Lower leg skin (tissue), 4 donors: ENCODE data around the gene TSPAN15. TPM values are rescaled to one million over a fixed set of nuclear protein-coding genes. Genes with fewer than 3 reads are reported as not detected.

Source experiments
- DNase-seq, 2 donors: peaks; one replicate each; pipeline ENCODE4 v3.0.0-alpha.2; 2019; ENCODE audit warnings: low spot score in 2 of 2
- H3K4me3 ChIP-seq: fragments of 200-600 bp; sonication (generic); 2 replicates; pipeline ENCODE4 v1.5.1; 2017; ENCODE audit warnings: mild to moderate bottlenecking, low read depth; ENCODE audit not compliant: poor library complexity, severe bottlenecking
- POLR2A ChIP-seq, 2 donors: fragments of 450-650 bp; IDR thresholded peaks; one replicate each; pipeline ENCODE4 v1.6.1; 2016 to 2017; ENCODE audit warnings: antibody characterized with exemption in 2 of 2, mild to moderate bottlenecking in 1 of 2, moderate library complexity in 1 of 2
- WGBS, 2 donors: methylation state at CpG; one replicate each; pipeline ENCODE4 v1.1.5; 2018; 5-methylcytosine and 5-hydroxymethylcytosine counted together
- intact Hi-C: fragments of 100-400 bp; cut with DNase I; formaldehyde crosslinking; loops from one replicate; pipeline ENCODE4 v1.15.0; 2023; ENCODE audit warnings: low total_unique reads
- total RNA-seq, 4 donors: library from RNA; depleted of rRNA; stranded (reverse); fragments of >200 nt; gene quantifications; one replicate each; pipeline ENCODE4 v1.1.0, GENCODE V29; 2016
- TF ChIP-seq, protein P1 (sequence below), 3 donors: fragments of 450-650 bp; IDR thresholded peaks; one replicate each; pipeline ENCODE4 v1.5.1; 2016; ENCODE audit warnings: antibody characterized with exemption in 3 of 3, mild to moderate bottlenecking in 3 of 3, moderate library complexity in 2 of 3

TSPAN15 gene
- total RNA-seq, 4 donors from 2014 or later, result 5.9 to 47.7 (median 13.0) TPM

DNA sequence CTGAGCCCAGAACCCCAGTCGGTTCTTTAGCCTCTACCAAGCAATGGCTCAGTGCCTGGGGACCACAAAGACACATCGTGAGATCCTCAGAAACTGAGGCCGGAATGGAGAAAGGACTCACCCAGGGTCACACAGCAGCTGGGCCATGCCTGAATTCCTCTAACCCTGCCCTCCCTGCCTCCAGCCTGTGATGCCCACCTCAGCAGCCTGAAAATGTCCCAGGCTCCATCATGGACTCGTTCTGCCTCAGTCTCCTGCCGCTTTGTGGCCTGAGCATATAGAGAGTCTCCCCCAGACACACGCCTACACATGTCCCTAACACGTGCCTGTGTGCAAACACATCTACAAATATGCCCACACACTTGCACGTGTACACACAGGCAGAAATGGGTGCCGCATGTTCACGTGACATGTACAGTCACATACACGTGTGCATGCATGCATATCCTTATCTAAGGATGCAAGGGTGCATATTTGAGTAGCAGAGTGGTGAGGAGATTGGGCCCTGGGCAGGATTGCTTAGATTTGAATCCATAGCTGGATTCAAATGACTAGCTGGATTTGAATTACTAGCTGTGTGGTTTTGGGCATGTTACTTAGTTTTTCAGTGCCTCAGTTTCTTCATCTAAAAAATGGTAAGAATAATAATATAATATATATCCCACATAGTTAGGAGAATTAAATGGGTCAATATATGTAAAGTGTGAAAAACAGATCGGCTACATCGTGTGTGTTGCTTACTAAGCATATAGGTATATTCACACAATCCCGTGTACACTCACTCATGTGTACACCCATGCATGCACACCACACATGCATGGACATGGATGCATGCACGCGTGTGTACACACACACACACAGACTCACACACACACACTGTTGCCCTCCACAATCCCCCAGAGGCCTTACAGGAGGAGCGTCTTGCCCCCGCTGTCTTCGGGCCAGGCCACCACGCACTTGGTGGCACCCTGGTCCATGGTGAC is 36.9 kb upstream of the TSPAN15 start:
- intact Hi-C loops, result loop anchor here (5.0 kb wide), 1 partner anchor 93 kb away; no protein-coding TSS in a partner anchor
- TF ChIP-seq, protein P1, sequence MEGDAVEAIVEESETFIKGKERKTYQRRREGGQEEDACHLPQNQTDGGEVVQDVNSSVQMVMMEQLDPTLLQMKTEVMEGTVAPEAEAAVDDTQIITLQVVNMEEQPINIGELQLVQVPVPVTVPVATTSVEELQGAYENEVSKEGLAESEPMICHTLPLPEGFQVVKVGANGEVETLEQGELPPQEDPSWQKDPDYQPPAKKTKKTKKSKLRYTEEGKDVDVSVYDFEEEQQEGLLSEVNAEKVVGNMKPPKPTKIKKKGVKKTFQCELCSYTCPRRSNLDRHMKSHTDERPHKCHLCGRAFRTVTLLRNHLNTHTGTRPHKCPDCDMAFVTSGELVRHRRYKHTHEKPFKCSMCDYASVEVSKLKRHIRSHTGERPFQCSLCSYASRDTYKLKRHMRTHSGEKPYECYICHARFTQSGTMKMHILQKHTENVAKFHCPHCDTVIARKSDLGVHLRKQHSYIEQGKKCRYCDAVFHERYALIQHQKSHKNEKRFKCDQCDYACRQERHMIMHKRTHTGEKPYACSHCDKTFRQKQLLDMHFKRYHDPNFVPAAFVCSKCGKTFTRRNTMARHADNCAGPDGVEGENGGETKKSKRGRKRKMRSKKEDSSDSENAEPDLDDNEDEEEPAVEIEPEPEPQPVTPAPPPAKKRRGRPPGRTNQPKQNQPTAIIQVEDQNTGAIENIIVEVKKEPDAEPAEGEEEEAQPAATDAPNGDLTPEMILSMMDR (IDR thresholded peaks at IDR 0.05), result no peak
- TF ChIP-seq POLR2A (IDR thresholded peaks at IDR 0.05), result no peak
- 83 to 88% methylated on average over 20 of the region's 20 CpGs for WGBS, 2 donors
- DNase-seq, result no peak
- no peak overlapping the region for H3K4me3 ChIP-seq

DNA sequence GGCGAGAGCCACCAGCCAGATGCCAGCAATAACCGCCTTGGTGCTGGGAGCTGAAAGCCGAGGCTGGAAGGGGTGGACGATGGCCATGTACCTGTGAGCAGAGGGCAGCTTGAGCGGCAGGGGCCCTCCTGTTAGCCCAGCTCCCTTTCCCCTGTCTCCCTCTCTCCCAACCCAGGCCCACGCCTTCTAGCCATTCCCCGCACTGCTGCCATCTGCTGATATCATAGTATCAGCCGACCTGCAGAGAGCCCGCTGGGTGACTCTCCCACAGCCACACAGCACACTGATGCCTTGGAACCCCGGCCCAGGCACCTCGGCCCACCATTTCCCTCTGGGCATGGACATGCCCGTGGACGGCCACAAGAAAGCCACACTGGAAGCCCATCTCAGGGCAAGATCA is 36.2 kb upstream of the TSPAN15 start:
- TF ChIP-seq POLR2A (IDR thresholded peaks at IDR 0.05), result no peak
- TF ChIP-seq, protein P1 (IDR thresholded peaks at IDR 0.05), result no peak
- DNase-seq, result no peak
- no peak overlapping the region for H3K4me3 ChIP-seq
- WGBS, 2 donors, result 88 to 92% methylated on average over 13 of the region's 13 CpGs
- intact Hi-C loops, result no loop called here

DNA sequence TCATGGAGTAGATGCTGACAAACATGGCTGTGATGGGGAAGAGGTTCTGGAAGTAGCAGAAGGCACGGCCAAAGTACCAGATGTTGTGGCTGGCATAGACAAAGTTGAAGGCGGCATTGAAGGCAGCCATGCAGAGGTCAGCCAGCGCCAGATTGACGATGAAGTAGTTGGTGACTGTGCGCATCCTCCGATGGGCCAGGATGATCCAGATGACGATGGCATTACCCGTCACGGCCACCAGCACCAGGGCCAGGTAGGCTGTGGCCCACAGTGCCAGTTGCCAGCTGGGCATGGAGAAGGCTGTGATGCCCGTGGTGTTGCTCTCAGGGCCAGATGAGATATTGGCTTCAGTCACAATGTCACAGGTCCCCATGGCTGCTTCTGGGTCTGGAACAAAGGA is 35.3 kb upstream of the TSPAN15 start:
- intact Hi-C loops, result no loop called here
- 89 to 95% methylated on average over 10 of the region's 10 CpGs for WGBS, 2 donors
- no peak for DNase-seq
- no peak for TF ChIP-seq POLR2A (IDR thresholded peaks at IDR 0.05)
- TF ChIP-seq, protein P1 (IDR thresholded peaks at IDR 0.05), result no peak
- no peak overlapping the region for H3K4me3 ChIP-seq

DNA sequence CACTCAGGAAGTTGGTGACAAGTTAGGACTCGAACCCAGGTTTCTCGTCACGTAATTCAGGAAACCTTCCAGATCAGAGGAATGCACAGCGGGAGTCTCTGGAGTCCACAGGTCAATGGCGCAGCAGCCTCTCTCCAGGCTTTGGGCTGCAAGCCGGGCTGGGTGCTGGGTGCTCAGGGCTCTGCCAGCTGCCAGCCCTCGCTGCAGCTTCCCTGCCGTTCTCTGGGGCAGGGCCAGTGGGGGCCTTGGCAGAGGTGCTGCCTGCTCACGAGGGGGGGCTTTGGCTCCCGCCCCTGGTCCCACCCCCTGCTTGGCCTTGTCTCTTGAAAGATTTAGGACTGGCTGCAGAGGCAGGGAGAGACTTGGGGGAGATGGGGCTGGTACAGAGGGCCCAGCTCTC is 34.6 kb upstream of the TSPAN15 start, which contains the start of gene TACR2:
TACR2 (minus strand) TSS at position 224 of the 400 bp plus-strand sequence. CDS start 595 bp downstream, outside the sequence.
- DNase-seq, result no peak
- no peak for TF ChIP-seq POLR2A (IDR thresholded peaks at IDR 0.05)
- TF ChIP-seq, protein P1 (IDR thresholded peaks at IDR 0.05), result no peak
- H3K4me3 ChIP-seq, result no peak within 1 kb of the TSS
- intact Hi-C loops, result no loop called here
- 45 to 54% methylated on average over 8 of the region's 10 CpGs for WGBS, 2 donors

DNA sequence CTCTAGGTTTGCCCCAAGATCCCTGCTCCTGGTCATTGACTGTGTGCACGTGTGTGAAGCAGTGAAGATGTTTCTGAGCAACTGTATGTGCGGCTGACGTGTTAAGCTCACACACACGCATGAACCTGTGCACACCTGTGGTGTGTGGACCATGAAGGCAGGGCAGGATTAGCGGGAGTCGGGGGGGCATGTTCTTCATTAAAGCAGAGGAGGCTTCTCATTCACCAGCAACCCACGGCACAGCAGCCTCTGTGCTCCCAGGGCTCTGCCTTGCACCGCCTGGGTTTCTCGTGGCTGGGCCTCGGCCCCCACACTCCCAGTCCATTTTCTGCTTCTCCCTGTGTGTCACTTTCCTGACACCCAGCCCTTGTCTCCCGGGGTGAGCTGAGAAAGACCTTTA is 33.7 kb upstream of the TSPAN15 start:
- intact Hi-C loops, result no loop called here
- 78 to 93% methylated on average over 11 of the region's 11 CpGs for WGBS, 2 donors
- no peak for DNase-seq
- no peak overlapping the region for H3K4me3 ChIP-seq
- TF ChIP-seq POLR2A (IDR thresholded peaks at IDR 0.05), result no peak
- TF ChIP-seq, protein P1 (IDR thresholded peaks at IDR 0.05), result no peak
